ENCODE data around the gene BTRC. TPM values are rescaled to one million over a fixed set of nuclear protein-coding genes. Genes with fewer than 3 reads are reported as not detected.

Gene BTRC
- polyA plus RNA-seq, 3 donors = 2.8 to 4.3 (median 3.1) TPM

DNA sequence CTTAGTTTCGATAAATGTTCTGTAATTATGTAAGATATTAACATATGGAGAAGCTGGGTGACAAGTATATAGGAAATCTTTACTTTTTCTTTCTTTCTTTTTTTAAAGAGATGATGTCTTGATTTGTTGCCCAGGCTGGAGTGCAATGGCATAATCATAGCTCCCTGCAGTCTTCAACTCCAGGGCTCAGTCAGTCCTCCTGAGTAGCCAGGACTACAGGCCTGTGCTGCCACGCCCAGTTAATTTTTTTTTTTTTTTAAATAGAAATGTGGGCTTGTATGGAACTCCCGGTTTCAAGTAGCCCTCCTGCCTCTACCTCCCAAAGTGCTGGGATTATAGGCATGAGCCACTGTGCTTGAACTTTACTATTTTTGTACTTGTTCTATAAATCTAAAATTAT, 122.4 kb downstream of the BTRC start:
- Histone ChIP-seq H3K9me3 (replicated peaks in 1 of 2; ENCODE audit: control insufficient read depth in 1 of 2, insufficient read depth in 1 of 2, low read length in 2 of 2) (no peaks in the 10 kb centered on the region), H3K27ac (ENCODE audit: low read depth in 1 of 2, low read length in 2 of 2) (no peak overlapping the region), H3K4me2 (replicated peaks; ENCODE audit: extremely low read depth, low read length, poor library complexity, severe bottlenecking) (no peak overlapping the region), H3K9ac (ENCODE audit: insufficient read depth, low read length, poor library complexity, severe bottlenecking) (no peak overlapping the region), H3K79me2 (ENCODE audit: insufficient read depth, low read length) (no peaks in the 10 kb centered on the region), H3K4me1 (ENCODE audit: control insufficient read depth in 1 of 2, insufficient read depth in 2 of 2, low read length in 2 of 2) (no peaks in the 10 kb centered on the region), H3K4me3 (replicated peaks in 1 of 3; ENCODE audit: low read depth in 2 of 3, low read length in 3 of 3) (no peak overlapping the region), H4K20me1 (ENCODE audit: insufficient read depth, low read length) (no peaks in the 10 kb centered on the region), H3K36me3 (replicated peaks in 1 of 2; ENCODE audit: control insufficient read depth in 1 of 2, insufficient read depth in 2 of 2, low read length in 2 of 2) (peaks cover 3 to 10% of the 10 kb centered on the region in 2 donors), H2AFZ (ENCODE audit: insufficient read depth, low read depth, low read length, poor library complexity, severe bottlenecking) (no peak overlapping the region), H3K27me3 (ENCODE audit: control insufficient read depth in 2 of 2, insufficient read depth in 2 of 2, low read length in 2 of 2) (no peaks in the 10 kb centered on the region)
- no peak overlapping the region for H3K27ac Mint-ChIP-seq
- peaks cover 6 to 7% of the 10 kb centered on the region in 2 donors for H3K36me3 Mint-ChIP-seq
- DNase-seq = no peak
- H3K27me3 Mint-ChIP-seq (ENCODE audit: low read depth in 3 of 3) = no peaks in the 10 kb centered on the region
- WGBS (ENCODE audit: insufficient coverage) = no CpG with 5 or more reads among the region's 3 CpGs
- H3K4me1 Mint-ChIP-seq = peaks cover 3% of the 10 kb centered on the region
- H3K4me3 Mint-ChIP-seq = no peak overlapping the region
- TF ChIP-seq, protein P1, sequence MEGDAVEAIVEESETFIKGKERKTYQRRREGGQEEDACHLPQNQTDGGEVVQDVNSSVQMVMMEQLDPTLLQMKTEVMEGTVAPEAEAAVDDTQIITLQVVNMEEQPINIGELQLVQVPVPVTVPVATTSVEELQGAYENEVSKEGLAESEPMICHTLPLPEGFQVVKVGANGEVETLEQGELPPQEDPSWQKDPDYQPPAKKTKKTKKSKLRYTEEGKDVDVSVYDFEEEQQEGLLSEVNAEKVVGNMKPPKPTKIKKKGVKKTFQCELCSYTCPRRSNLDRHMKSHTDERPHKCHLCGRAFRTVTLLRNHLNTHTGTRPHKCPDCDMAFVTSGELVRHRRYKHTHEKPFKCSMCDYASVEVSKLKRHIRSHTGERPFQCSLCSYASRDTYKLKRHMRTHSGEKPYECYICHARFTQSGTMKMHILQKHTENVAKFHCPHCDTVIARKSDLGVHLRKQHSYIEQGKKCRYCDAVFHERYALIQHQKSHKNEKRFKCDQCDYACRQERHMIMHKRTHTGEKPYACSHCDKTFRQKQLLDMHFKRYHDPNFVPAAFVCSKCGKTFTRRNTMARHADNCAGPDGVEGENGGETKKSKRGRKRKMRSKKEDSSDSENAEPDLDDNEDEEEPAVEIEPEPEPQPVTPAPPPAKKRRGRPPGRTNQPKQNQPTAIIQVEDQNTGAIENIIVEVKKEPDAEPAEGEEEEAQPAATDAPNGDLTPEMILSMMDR (IDR thresholded peaks at IDR 0.05) = no peak
- intact Hi-C loops (cut with micrococcal nuclease) = no loop called here
- H3K9me3 Mint-ChIP-seq = no peaks in the 10 kb centered on the region

DNA sequence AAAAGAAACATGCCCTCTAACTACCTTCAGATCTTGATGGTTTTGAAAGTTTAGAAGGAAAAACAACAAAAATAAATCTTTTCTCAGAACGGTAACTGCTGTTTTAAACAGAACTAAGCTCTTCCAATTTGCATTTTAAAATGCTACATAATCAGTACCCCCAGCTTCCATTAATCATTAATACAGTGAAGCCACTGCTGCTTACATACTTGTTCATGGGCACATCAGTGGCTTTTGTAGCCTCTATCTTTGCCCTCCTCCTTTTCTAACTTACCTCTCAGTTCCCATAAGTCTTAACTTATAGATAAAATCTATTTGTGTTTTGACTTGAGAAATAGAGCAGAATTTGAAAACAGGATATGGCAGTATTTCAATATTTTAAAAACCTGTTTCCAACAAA, 125.0 kb downstream of the BTRC start:
- no CpG with 5 or more reads among the region's 1 CpG for WGBS (ENCODE audit: insufficient coverage)
- Mint-ChIP-seq H3K4me3 (no peak overlapping the region), H3K36me3 (peaks cover 10 to 15% of the 10 kb centered on the region in 2 donors), H3K9me3 (no peaks in the 10 kb centered on the region), H3K27me3 (ENCODE audit: low read depth in 3 of 3) (no peaks in the 10 kb centered on the region), H3K4me1 (no peaks in the 10 kb centered on the region), H3K27ac (no peak overlapping the region)
- TF ChIP-seq, protein P1 (IDR thresholded peaks at IDR 0.05) = no peak
- intact Hi-C loops (cut with micrococcal nuclease) = no loop called here
- H4K20me1 ChIP-seq (ENCODE audit: insufficient read depth, low read length) = no peaks in the 10 kb centered on the region
- no peaks in the 10 kb centered on the region for H3K4me1 ChIP-seq (ENCODE audit: control insufficient read depth in 1 of 2, insufficient read depth in 2 of 2, low read length in 2 of 2)
- H3K4me3 ChIP-seq (replicated peaks in 1 of 3; ENCODE audit: low read depth in 2 of 3, low read length in 3 of 3) = no peak overlapping the region
- no peaks in the 10 kb centered on the region for H3K27me3 ChIP-seq (ENCODE audit: control insufficient read depth in 2 of 2, insufficient read depth in 2 of 2, low read length in 2 of 2)
- H2AFZ ChIP-seq (ENCODE audit: insufficient read depth, low read depth, low read length, poor library complexity, severe bottlenecking) = no peak overlapping the region
- no peaks in the 10 kb centered on the region for H3K79me2 ChIP-seq (ENCODE audit: insufficient read depth, low read length)
- DNase-seq = no peak
- peaks cover 3 to 10% of the 10 kb centered on the region in 2 donors for H3K36me3 ChIP-seq (replicated peaks in 1 of 2; ENCODE audit: control insufficient read depth in 1 of 2, insufficient read depth in 2 of 2, low read length in 2 of 2)
- H3K9me3 ChIP-seq (replicated peaks in 1 of 2; ENCODE audit: control insufficient read depth in 1 of 2, insufficient read depth in 1 of 2, low read length in 2 of 2) = no peaks in the 10 kb centered on the region
- no peak overlapping the region for H3K4me2 ChIP-seq (replicated peaks; ENCODE audit: extremely low read depth, low read length, poor library complexity, severe bottlenecking)
- H3K27ac ChIP-seq (ENCODE audit: low read depth in 1 of 2, low read length in 2 of 2) = no peak overlapping the region
- H3K9ac ChIP-seq (ENCODE audit: insufficient read depth, low read length, poor library complexity, severe bottlenecking) = no peak overlapping the region
